Activated T-cell treated with anti-CD3 and anti-CD28 coated beads, Interleukin-2, amount 50 U/mL, for 4 hours (primary cell): ENCODE data around the gene SRPK2. TPM values are rescaled to one million over a fixed set of nuclear protein-coding genes. Genes with fewer than 3 reads are reported as not detected.

Experiments used
- ATAC-seq, 2 donors: fragments of 200-7000 bp; cut with Tn5 transposase; one replicate each; pipeline ENCODE4 v1.10.0; 2021
- DNase-seq: peaks from one replicate; pipeline ENCODE4 v3.0.0-alpha.2; 2020
- H3K27me3 Mint-ChIP-seq: one replicate; pipeline ENCODE4 v1.8.0; 2021; ENCODE audit warnings: low read depth, mixed read lengths
- H3K36me3 Mint-ChIP-seq: one replicate; pipeline ENCODE4 v1.8.0; 2022; ENCODE audit warnings: mixed read lengths; ENCODE audit not compliant: insufficient read depth
- H3K4me1 Mint-ChIP-seq: one replicate; pipeline ENCODE4 v1.8.0; 2021; ENCODE audit warnings: low read depth, mixed read lengths
- H3K4me3 Mint-ChIP-seq: one replicate; pipeline ENCODE4 v1.8.0; 2021; ENCODE audit warnings: mild to moderate bottlenecking, moderate library complexity, mixed read lengths
- H3K9me3 Mint-ChIP-seq: one replicate; pipeline ENCODE4 v1.8.0; 2021; ENCODE audit warnings: mixed read lengths
- total RNA-seq, 3 donors: library from RNA; stranded (reverse); gene quantifications; one replicate each; pipeline ENCODE4 v1.2.1, GENCODE V29; 2021

The SRPK2 gene
- total RNA-seq, 3 donors from 2014 or later, result 29.6 to 32.2 (median 30.0) TPM

DNA sequence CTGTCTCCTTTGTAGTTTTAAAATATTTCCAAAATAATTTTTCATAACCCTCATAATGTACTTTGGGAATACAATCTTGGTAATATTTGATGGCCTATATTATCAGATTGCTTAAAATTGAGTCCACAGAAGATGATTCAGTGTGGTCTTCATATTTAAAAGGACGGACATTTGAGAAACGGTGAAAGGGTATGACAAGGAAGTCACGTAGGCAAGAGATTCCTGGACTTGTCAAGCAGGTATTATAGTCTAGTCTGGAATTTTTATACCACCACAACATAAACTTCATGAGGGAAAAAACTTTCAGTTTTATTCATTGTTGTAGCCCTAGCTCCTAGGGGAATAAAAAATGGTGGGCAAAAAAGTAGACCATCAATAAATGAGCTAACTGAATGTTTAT, 292.4 kb downstream of the SRPK2 start:
- Mint-ChIP-seq H3K36me3 (peaks cover 29% of the 10 kb centered on the region), H3K9me3 (no peaks in the 10 kb centered on the region), H3K4me3 (no peak overlapping the region), H3K27me3 (no peaks in the 10 kb centered on the region), H3K4me1 (peaks cover 30% of the 10 kb centered on the region)
- DNase-seq, result no peak
- ATAC-seq, result no peak

DNA sequence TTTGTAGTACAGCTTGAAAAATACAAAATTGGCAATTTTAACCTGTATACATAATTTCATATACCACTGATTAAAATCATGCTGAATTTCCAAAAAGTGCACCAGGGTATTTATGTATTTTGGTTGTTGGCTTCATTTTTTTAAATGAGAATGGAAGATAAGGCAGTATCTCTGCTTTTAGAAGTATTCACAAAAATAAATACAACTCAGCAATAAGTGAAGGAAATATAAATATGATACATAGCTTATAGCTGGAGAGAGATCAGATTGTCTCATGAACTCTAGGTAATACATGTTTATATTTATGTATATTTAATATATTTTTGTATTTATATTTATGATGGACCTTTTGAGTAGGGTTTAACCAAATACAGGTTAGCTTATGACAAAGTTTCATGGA, 293.8 kb downstream of the SRPK2 start:
- H3K4me3 Mint-ChIP-seq, result no peak overlapping the region
- H3K27me3 Mint-ChIP-seq, result no peaks in the 10 kb centered on the region
- H3K9me3 Mint-ChIP-seq, result no peaks in the 10 kb centered on the region
- DNase-seq (no peak), ATAC-seq (no peak)
- H3K36me3 Mint-ChIP-seq, result peaks cover 25% of the 10 kb centered on the region
- peaks cover 17% of the 10 kb centered on the region for H3K4me1 Mint-ChIP-seq

DNA sequence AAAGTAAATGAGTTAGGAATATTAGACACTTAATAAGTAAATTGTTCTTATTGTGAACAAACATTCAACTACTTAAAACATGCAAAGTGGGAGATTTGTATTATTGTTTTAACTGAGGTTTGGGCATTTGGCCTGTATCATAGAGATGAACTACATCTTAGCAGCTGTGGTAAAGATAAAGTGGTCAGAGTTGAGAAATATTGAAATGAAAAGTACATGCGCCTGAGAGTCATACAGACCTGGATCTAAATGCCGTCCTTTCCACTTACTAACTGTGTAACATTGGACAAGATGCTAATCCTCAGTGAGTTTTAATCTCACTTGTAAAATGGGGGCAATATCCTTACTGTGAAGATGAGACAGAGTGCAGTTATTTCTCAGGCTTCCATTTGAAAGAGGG, 300.3 kb downstream of the SRPK2 start:
- Mint-ChIP-seq H3K4me3 (no peak overlapping the region), H3K36me3 (peaks cover 29% of the 10 kb centered on the region), H3K27me3 (no peaks in the 10 kb centered on the region), H3K9me3 (no peaks in the 10 kb centered on the region), H3K4me1 (peaks cover 12% of the 10 kb centered on the region)
- DNase-seq (no peak), ATAC-seq (no peak)

DNA sequence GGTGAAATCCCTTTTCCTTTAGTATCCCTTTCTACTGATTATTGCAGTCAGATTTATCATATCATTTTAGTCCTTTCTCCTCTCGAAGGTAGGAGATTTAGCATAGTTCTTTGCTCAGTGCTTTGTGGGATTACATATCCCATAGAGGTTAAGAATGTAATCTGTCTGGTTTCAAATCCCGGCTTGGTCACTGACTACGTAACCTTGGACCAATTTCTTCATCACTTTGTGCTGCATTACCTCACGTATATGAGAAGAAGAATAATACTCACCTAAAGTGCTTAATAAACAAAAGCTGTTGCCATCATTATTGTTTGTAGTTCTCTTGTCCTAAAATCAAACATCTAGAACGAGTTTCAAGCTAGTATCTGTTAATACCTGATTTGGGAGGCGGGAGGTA, 300.7 kb downstream of the SRPK2 start:
- no peak for ATAC-seq
- Mint-ChIP-seq H3K27me3 (no peaks in the 10 kb centered on the region), H3K9me3 (no peaks in the 10 kb centered on the region), H3K4me3 (no peak overlapping the region), H3K4me1 (peaks cover 14% of the 10 kb centered on the region), H3K36me3 (peaks cover 34% of the 10 kb centered on the region)
- DNase-seq, result no peak

DNA sequence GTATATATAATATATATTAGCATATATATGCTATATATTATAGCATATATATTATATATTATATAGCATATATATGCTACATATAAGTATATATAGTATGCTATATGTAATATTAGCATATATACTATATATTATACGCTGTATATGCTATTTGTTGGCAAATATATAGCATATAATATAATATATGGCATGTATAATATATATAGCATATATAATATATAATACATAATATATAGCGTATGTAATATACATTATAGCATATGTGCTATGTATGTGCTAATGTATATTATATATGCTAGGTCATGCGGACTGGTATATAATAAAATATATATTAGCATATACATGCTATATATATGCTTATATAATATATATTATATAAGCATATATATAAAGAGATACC, 301.9 kb downstream of the SRPK2 start:
- Mint-ChIP-seq H3K27me3 (no peaks in the 10 kb centered on the region), H3K36me3 (peaks cover 41% of the 10 kb centered on the region), H3K9me3 (no peaks in the 10 kb centered on the region), H3K4me3 (no peak overlapping the region), H3K4me1 (peaks cover 20% of the 10 kb centered on the region)
- ATAC-seq (no peak), DNase-seq (no peak)

DNA sequence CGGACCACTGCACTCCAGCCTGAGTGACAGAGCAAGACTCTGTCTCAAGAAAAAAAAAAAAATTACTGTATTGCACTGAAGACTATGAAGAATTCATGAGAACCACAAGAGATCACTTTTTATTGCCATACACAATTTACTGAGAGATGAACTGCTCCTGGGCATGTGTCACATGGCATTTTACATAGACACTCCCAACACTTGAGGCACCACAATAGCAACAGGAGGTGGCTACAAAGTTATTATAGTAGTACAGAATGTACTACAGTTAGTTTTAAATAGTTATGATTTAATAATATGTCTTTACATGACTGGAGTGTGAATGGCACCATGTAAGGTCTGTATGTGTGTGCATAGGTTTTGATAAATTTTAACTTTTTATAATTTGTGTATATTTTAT, 304.1 kb downstream of the SRPK2 start:
- Mint-ChIP-seq H3K4me3 (no peak overlapping the region), H3K4me1 (peaks cover 18% of the 10 kb centered on the region), H3K36me3 (peaks cover 32% of the 10 kb centered on the region), H3K27me3 (no peaks in the 10 kb centered on the region), H3K9me3 (no peaks in the 10 kb centered on the region)
- DNase-seq, result no peak
- no peak for ATAC-seq

DNA sequence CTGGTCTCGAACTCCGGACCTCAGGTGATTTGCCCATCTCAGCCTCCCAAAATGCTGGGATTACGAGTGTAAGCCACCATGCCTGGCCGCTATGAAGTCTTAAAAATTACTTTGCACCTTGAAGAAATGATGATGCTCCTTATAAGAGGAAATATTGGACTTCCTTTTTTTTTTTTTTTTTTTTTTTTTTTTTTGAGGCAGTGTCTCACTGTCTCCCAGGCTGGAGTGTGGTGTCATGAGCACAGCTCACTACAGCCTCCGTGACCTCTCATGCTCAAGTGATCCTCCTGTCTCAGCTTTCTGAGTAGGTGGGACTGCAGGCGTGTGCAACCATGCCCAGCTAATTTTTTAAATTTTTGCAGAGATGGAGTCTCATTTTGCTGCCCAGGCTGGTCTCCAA, 309.4 kb downstream of the SRPK2 start:
- Mint-ChIP-seq H3K36me3 (peaks cover 43% of the 10 kb centered on the region), H3K27me3 (no peaks in the 10 kb centered on the region), H3K4me3 (no peak overlapping the region), H3K9me3 (no peaks in the 10 kb centered on the region), H3K4me1 (peaks cover 8% of the 10 kb centered on the region)
- no peak for DNase-seq
- no peak for ATAC-seq

DNA sequence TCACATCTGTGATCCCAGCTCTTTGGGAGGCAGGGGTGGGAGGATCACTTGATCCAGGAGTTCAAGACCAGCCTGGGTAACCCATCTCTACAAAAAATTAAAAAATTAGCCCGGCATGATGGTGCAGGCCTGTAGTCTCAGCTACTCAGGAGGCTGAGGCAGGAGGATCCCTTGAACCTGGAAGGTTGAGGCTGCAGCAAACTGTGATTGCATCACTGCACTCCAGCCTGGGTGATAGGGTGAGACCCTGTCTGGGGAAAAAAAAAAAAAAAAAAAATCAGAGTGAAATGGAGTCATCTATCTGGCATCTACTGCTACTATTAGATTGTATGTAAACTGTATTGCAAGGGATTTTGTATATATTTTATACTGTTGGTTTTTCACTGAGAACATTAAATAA, 315.6 kb downstream of the SRPK2 start:
- no peak for ATAC-seq
- no peak for DNase-seq
- H3K36me3 Mint-ChIP-seq, result peaks cover 45% of the 10 kb centered on the region
- no peak overlapping the region for H3K4me3 Mint-ChIP-seq
- H3K4me1 Mint-ChIP-seq, result peaks cover 3% of the 10 kb centered on the region
- H3K27me3 Mint-ChIP-seq, result no peaks in the 10 kb centered on the region
- no peaks in the 10 kb centered on the region for H3K9me3 Mint-ChIP-seq

DNA sequence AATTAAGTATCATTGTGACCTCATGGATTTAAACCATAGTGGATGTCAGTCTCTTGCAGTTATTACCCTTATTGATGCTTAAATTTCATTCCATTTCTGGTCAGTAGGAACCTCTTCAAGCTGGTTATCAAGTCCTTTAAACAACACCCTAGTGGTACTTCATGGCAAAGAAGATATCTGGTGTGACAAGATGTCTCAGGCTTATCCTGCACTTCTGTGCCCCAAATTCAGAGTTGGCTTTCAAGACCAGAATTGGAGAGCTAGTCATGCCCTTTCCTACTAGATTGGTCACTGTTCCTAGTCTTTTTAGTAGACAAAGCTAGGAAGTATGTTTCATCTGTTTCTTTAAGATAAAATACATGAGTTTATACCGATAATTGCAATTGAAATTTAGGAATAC, 319.8 kb downstream of the SRPK2 start:
- DNase-seq, result no peak
- peaks cover 33% of the 10 kb centered on the region for H3K36me3 Mint-ChIP-seq
- H3K4me3 Mint-ChIP-seq, result no peak overlapping the region
- ATAC-seq, result no peak
- peaks cover 9% of the 10 kb centered on the region for H3K4me1 Mint-ChIP-seq
- no peaks in the 10 kb centered on the region for H3K27me3 Mint-ChIP-seq
- H3K9me3 Mint-ChIP-seq, result no peaks in the 10 kb centered on the region

DNA sequence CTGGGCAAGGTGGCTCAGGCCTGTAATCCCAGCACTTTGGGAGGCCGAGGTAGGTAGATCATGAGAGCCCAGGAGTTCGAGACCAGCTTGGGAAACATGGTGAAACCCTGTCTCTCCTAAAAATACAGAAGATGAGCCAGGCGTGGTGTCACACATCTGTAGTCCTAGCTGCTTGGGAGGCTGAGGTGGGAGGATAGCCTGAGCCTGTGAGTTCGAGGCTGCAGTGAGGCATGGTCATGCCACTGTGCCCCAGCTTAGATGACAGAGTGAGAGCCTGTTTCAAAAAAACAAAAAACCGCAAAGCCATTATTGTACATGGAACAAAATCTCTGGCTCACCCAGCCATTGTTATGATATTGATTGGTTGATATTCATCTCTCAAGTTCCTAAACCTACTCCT, 321.0 kb downstream of the SRPK2 start:
- peaks cover 14% of the 10 kb centered on the region for H3K4me1 Mint-ChIP-seq
- no peak for DNase-seq
- no peaks in the 10 kb centered on the region for H3K27me3 Mint-ChIP-seq
- no peak for ATAC-seq
- H3K36me3 Mint-ChIP-seq, result peaks cover 33% of the 10 kb centered on the region
- H3K9me3 Mint-ChIP-seq, result no peaks in the 10 kb centered on the region
- H3K4me3 Mint-ChIP-seq, result no peak overlapping the region

Other genes with a start within 250 kb of the SRPK2 start
- gene PUS7, start 133.3 kb upstream of the SRPK2 start, total RNA-seq, result 10 to 100 TPM; 34.4 to 53.9 (median 41.4) TPM
- 10 to 100 TPM; 31.3 to 34.1 (median 31.5) TPM for gene RINT1, start 143.3 kb upstream of the SRPK2 start, total RNA-seq
- not detected for gene EFCAB10, start 192.6 kb upstream of the SRPK2 start, total RNA-seq